Endodermal cell (in vitro differentiated cells): ENCODE data around the gene FAM107B. TPM values are rescaled to one million over a fixed set of nuclear protein-coding genes. Genes with fewer than 3 reads are reported as not detected.
A peak's percentile ranks its signal among the peaks of the same experiment; 100 is the strongest.

Experiments used
- DNase-seq: peaks from one replicate; pipeline ENCODE4 v3.0.0-alpha.2; 2017
- H3K27ac ChIP-seq: 2 replicates; pipeline ENCODE4 v1.5.1; 2013; ENCODE audit warnings: mild to moderate bottlenecking, low read depth, low read length, moderate library complexity
- H3K27me3 ChIP-seq: 2 replicates; pipeline ENCODE4 v1.6.1; 2013; ENCODE audit warnings: mild to moderate bottlenecking, low read length, moderate library complexity; ENCODE audit not compliant: insufficient read depth, control insufficient read depth, poor library complexity, severe bottlenecking
- H3K36me3 ChIP-seq: 2 replicates; pipeline ENCODE4 v1.7.0; 2013; ENCODE audit warnings: mild to moderate bottlenecking, low read length, moderate library complexity; ENCODE audit not compliant: control insufficient read depth, insufficient read depth
- H3K4me1 ChIP-seq: one replicate; pipeline ENCODE4 v1.7.0; 2013; ENCODE audit warnings: low read length; ENCODE audit not compliant: control insufficient read depth, insufficient read depth
- H3K4me3 ChIP-seq: 2 replicates; pipeline ENCODE4 v1.5.1; 2013; ENCODE audit warnings: mild to moderate bottlenecking, low read length, moderate library complexity
- H3K9ac ChIP-seq: 2 replicates; pipeline ENCODE4 v1.6.1; 2013; ENCODE audit warnings: mild to moderate bottlenecking, low read length, moderate library complexity; ENCODE audit not compliant: poor library complexity, severe bottlenecking; ENCODE audit errors: extremely low read depth
- H3K9me3 ChIP-seq: 2 replicates; pipeline ENCODE4 v1.6.1; 2013; ENCODE audit warnings: mild to moderate bottlenecking, low read length, moderate library complexity; ENCODE audit not compliant: control insufficient read depth
- H3K27ac Mint-ChIP-seq: 2 replicates; pipeline ENCODE4 v1.8.0; 2020; ENCODE audit warnings: mixed read lengths
- H3K27me3 Mint-ChIP-seq: 2 replicates; pipeline ENCODE4 v1.8.0; 2021; ENCODE audit warnings: mild to moderate bottlenecking, mixed read lengths; ENCODE audit not compliant: insufficient read depth
- H3K36me3 Mint-ChIP-seq: 2 replicates; pipeline ENCODE4 v1.8.0; 2020; ENCODE audit warnings: low read depth, mixed read lengths
- H3K4me1 Mint-ChIP-seq: 2 replicates; pipeline ENCODE4 v1.8.0; 2020; ENCODE audit warnings: mixed read lengths
- H3K4me3 Mint-ChIP-seq: 2 replicates; pipeline ENCODE4 v1.8.0; 2020; ENCODE audit warnings: mild to moderate bottlenecking, moderate library complexity, mixed read lengths
- H3K9me3 Mint-ChIP-seq: 2 replicates; pipeline ENCODE4 v1.8.0; 2020; ENCODE audit warnings: mild to moderate bottlenecking, mixed read lengths
- WGBS, 2 experiments: methylation state at CpG; one replicate each; pipeline versions ENCODE4 v1.1.5 to v1.1.7; 2013; ENCODE audit warnings: missing lambda C conversion rate in 2 of 2, mixed read lengths in 1 of 2; ENCODE audit not compliant: insufficient coverage in 1 of 2, insufficient read length in 1 of 2; 5-methylcytosine and 5-hydroxymethylcytosine counted together
- total RNA-seq, 2 donors: library from RNA; stranded (reverse); fragmentation: NEBNext Ultra II Directional in 1 of 2; extraction: Animal tissue kit (Norgen Biotek cat#: 25700) in 1 of 2; gene quantifications; 2 replicates in 1 of 2; 3 replicates in 1 of 2; pipeline ENCODE4 v1.2.1, GENCODE V29; 2021
- TF ChIP-seq, protein P1 (sequence below): fragments of 200-600 bp; sonication (generic); conservative IDR thresholded peaks from 2 replicates; pipeline ENCODE4 v1.5.0; 2021; ENCODE audit warnings: antibody characterized with exemption, mild to moderate bottlenecking

The FAM107B gene
- total RNA-seq, 2 donors from 2014 or later = 16.0 to 24.0 TPM

DNA sequence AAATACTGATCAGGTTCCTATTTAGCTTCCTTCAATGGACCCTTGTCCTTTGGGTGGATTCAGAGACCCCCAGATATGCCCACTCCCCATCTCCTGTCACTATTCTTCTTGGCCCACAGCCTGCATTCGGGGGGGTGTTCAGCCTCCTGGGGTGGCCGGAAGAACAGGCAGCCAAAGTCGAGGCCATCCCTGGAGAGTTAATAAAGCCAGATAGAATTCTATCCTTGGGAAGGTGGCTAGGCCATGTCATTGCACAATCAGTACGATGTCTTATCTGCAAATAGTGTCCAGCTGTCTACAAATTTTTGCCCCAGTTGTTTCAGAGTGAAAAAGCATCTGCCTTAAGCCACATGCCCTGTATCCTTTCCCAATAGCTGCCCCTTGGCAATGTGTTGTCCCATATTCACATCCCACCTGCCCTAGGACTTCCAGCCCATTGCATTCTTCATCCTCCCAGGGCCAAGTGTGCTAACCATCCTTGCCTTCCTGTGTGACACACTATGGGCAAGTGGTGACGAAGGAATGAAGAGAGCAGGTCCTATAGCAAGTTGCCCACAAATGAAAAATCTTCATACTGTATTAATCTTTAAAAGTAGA, 9.9 kb upstream of the FAM107B start:
- Histone ChIP-seq H3K36me3 (no peaks in the 10 kb centered on the region), H3K4me3 (no peak overlapping the region), H3K27ac (no peak overlapping the region), H3K9ac (no peak overlapping the region), H3K27me3 (peaks cover under 1% of the 10 kb centered on the region), H3K9me3 (peaks cover 9% of the 10 kb centered on the region), H3K4me1 (no peaks in the 10 kb centered on the region)
- H3K36me3 Mint-ChIP-seq = no peaks in the 10 kb centered on the region
- TF ChIP-seq, protein P1, sequence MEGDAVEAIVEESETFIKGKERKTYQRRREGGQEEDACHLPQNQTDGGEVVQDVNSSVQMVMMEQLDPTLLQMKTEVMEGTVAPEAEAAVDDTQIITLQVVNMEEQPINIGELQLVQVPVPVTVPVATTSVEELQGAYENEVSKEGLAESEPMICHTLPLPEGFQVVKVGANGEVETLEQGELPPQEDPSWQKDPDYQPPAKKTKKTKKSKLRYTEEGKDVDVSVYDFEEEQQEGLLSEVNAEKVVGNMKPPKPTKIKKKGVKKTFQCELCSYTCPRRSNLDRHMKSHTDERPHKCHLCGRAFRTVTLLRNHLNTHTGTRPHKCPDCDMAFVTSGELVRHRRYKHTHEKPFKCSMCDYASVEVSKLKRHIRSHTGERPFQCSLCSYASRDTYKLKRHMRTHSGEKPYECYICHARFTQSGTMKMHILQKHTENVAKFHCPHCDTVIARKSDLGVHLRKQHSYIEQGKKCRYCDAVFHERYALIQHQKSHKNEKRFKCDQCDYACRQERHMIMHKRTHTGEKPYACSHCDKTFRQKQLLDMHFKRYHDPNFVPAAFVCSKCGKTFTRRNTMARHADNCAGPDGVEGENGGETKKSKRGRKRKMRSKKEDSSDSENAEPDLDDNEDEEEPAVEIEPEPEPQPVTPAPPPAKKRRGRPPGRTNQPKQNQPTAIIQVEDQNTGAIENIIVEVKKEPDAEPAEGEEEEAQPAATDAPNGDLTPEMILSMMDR = no peak
- WGBS, 2 experiments = 92 to 95% methylated on average over 1 to 5 of the region's 5 CpGs
- H3K9me3 Mint-ChIP-seq = peaks cover 6% of the 10 kb centered on the region
- DNase-seq = no peak
- no peaks in the 10 kb centered on the region for H3K4me1 Mint-ChIP-seq
- H3K4me3 Mint-ChIP-seq = no peak overlapping the region
- H3K27ac Mint-ChIP-seq = no peak overlapping the region
- peaks cover 11% of the 10 kb centered on the region for H3K27me3 Mint-ChIP-seq

DNA sequence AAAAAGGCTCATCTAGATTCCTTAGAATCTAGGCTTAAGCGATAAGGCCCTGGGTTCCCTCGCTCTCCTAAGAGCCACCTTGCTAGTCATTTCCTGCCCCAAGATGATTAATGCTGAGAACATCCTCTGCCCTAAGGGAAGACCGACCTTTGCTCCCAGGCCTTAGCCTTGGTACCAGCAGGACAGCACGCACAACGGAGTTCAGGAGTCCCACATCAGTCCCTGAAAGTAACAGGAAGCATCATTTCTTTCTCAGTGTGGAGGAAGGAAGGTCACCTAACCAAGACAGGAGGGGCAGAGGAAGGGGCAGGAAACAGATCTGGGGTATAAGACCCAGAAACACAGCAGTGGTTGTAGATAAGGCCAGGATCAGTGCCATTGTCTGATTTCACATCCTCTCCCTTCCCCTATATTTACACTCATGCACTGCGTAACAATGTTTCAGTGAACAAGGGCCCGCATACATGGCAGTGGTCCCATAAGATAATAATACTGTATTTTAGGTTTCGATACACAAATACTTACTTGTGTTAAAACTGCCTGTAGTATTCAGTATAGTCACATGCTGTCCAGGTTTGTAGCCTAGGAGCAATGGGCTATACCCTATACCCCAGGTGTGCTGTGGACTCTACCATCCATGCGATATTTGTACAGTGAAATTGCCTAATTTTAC, 8.1 kb upstream of the FAM107B start:
- no peaks in the 10 kb centered on the region for H3K36me3 Mint-ChIP-seq
- Histone ChIP-seq H3K9me3 (peaks cover 9% of the 10 kb centered on the region), H3K36me3 (no peaks in the 10 kb centered on the region), H3K27ac (no peak overlapping the region), H3K27me3 (no peaks in the 10 kb centered on the region), H3K4me1 (no peaks in the 10 kb centered on the region), H3K4me3 (no peak overlapping the region), H3K9ac (no peak overlapping the region)
- H3K4me1 Mint-ChIP-seq = peaks cover 4% of the 10 kb centered on the region
- TF ChIP-seq, protein P1 = no peak
- 89 to 90% methylated on average over 6 to 9 of the region's 9 CpGs for WGBS, 2 experiments
- H3K27ac Mint-ChIP-seq = no peak overlapping the region
- no peak overlapping the region for H3K4me3 Mint-ChIP-seq
- peaks cover 4% of the 10 kb centered on the region for H3K27me3 Mint-ChIP-seq
- H3K9me3 Mint-ChIP-seq = peaks cover 6% of the 10 kb centered on the region
- DNase-seq = peak; percentile 45

DNA sequence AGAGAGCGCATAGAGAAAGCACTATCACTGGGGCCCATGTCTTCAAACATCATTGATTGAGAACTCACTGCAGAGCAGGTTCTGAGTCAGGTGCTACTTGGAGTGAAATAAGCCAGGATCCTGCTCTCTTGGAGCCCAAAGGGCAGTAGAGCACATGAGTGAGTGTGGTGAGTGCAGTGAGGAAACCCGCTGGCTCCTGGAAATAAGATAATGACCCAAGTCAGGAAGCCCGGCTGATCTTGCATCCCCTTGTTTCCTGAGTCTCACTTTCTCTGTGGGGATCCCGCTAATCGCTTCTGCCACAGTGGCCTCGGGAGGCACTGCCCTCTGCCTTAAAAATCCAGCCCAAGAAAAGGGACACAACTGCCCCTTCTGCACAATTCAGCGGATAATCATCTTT, 7.1 kb upstream of the FAM107B start:
- Histone ChIP-seq H3K9me3 (peaks cover 9% of the 10 kb centered on the region), H3K36me3 (no peaks in the 10 kb centered on the region), H3K4me3 (no peak overlapping the region), H3K27me3 (no peaks in the 10 kb centered on the region), H3K4me1 (no peaks in the 10 kb centered on the region), H3K27ac (no peak overlapping the region), H3K9ac (no peak overlapping the region)
- peak; percentile 44 for DNase-seq
- no peaks in the 10 kb centered on the region for H3K36me3 Mint-ChIP-seq
- no peak overlapping the region for H3K27ac Mint-ChIP-seq
- TF ChIP-seq, protein P1 = no peak
- 88 to 89% methylated on average over 7 of the region's 7 CpGs for WGBS, 2 experiments
- peaks cover 4% of the 10 kb centered on the region for H3K27me3 Mint-ChIP-seq
- H3K4me1 Mint-ChIP-seq = peaks cover 4% of the 10 kb centered on the region
- peaks cover 6% of the 10 kb centered on the region for H3K9me3 Mint-ChIP-seq
- H3K4me3 Mint-ChIP-seq = no peak overlapping the region
